ENCODE data around the gene CYP2S1. TPM values are rescaled to one million over a fixed set of nuclear protein-coding genes. Genes with fewer than 3 reads are reported as not detected.

Gene CYP2S1
- total and polyA plus RNA-seq, 9 of the 15 experiments (the other 6 are each of a cell fraction or from before 2014, with no cell fraction given), result 0.07 to 1.9 (median 0.41) TPM

DNA sequence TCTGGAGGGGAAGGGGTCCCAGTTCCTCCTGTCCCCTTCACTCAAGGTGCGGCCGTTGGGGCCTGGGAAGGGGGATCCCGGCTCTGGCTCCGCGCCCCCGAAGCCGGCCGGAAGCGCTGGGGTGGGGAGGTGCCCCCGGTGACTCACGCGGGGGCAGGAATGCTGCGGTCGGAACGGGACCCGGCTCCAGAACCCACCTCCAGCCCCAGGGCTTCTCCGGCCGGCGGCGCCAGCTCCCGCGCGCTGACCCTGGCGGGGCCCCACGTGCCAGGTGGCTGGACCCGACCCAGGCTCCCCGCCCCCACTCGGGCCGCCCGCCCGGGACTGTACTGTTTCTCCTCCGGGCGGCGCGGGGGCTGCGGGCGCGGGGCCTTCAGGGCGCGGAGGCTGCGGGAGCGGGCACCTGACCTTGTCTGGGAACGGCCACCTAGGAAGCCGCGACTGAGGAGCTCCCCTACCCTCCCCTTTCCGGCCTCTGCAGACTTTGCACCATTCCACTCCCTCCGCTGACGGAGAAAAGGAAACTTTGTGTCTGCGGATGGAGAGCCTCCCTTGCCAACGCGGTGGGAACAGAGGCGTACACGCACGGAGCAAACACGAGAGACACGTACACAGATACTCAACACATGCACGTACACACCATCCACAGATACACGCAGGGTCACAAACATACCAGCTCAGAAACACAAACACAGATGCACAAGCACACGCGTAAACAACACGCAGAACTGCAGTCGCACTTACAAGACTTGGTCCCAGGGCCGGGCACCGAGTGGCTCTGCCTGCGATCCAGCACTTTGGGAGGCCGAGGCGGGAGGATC lies 33.2 kb downstream of the CYP2S1 start (continued):
- TF ChIP-seq ZNF584 (CRISPR knock-in tag; IDR thresholded peaks at IDR 0.05; ENCODE audit: low read depth) (no peak), CLOCK (CRISPR knock-in tag; IDR thresholded peaks at IDR 0.05; ENCODE audit: borderline replicate concordance) (no peak), ZNF133 (CRISPR knock-in tag; IDR thresholded peaks at IDR 0.05) (no peak), DACH1 (IDR thresholded peaks at IDR 0.05; ENCODE audit: partially characterized antibody) (no peak), XRCC4 (IDR thresholded peaks at IDR 0.05; ENCODE audit: extremely low read depth, insufficient read depth, insufficient read length) (no peak), HLTF (IDR thresholded peaks at IDR 0.05) (peak; percentile 56; the same call in 1 of the 2 replicates), ZNF561 (CRISPR knock-in tag; conservative IDR thresholded peaks at IDR 0.05) (no peak), RNF219 (CRISPR knock-in tag; IDR thresholded peaks at IDR 0.05) (no peak), BMI1 (IDR thresholded peaks at IDR 0.05; ENCODE audit: low read length) (no peak), RBM15 (IDR thresholded peaks at IDR 0.05; ENCODE audit: insufficient read depth, low read length) (no peak), ADNP (tag; IDR thresholded peaks at IDR 0.05) (no peak), TCF15 (CRISPR knock-in tag; IDR thresholded peaks at IDR 0.05) (no peak), MTA3 (IDR thresholded peaks at IDR 0.05; ENCODE audit: borderline replicate concordance) (0 out of 2 replicates have a peak, but pooled peaks have one; percentile 13), ZBTB17 (CRISPR knock-in tag; IDR thresholded peaks at IDR 0.05) (no peak)
- TF ChIP-seq, protein P1, sequence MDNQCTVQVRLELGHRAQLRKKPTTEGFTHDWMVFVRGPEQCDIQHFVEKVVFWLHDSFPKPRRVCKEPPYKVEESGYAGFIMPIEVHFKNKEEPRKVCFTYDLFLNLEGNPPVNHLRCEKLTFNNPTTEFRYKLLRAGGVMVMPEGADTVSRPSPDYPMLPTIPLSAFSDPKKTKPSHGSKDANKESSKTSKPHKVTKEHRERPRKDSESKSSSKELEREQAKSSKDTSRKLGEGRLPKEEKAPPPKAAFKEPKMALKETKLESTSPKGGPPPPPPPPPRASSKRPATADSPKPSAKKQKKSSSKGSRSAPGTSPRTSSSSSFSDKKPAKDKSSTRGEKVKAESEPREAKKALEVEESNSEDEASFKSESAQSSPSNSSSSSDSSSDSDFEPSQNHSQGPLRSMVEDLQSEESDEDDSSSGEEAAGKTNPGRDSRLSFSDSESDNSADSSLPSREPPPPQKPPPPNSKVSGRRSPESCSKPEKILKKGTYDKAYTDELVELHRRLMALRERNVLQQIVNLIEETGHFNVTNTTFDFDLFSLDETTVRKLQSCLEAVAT (IDR thresholded peaks at IDR 0.05), result 0 out of 4 replicates have a peak, but pooled peaks of 1 of the 2 experiments have one; percentile 14
- TF ChIP-seq, protein P2, sequence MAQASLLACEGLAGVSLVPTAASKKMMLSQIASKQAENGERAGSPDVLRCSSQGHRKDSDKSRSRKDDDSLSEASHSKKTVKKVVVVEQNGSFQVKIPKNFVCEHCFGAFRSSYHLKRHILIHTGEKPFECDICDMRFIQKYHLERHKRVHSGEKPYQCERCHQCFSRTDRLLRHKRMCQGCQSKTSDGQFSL (CRISPR knock-in tag; IDR thresholded peaks at IDR 0.05), result no peak
- TF ChIP-seq, protein P2 (tag; IDR thresholded peaks at IDR 0.05), result no peak
- TF ChIP-seq, protein P3, sequence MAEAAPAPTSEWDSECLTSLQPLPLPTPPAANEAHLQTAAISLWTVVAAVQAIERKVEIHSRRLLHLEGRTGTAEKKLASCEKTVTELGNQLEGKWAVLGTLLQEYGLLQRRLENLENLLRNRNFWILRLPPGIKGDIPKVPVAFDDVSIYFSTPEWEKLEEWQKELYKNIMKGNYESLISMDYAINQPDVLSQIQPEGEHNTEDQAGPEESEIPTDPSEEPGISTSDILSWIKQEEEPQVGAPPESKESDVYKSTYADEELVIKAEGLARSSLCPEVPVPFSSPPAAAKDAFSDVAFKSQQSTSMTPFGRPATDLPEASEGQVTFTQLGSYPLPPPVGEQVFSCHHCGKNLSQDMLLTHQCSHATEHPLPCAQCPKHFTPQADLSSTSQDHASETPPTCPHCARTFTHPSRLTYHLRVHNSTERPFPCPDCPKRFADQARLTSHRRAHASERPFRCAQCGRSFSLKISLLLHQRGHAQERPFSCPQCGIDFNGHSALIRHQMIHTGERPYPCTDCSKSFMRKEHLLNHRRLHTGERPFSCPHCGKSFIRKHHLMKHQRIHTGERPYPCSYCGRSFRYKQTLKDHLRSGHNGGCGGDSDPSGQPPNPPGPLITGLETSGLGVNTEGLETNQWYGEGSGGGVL (CRISPR knock-in tag; IDR thresholded peaks at IDR 0.05), result no peak
